CD4-positive, alpha-beta T cell treated with Interleukin-17A for 4 hours (primary cell): Measurements from ENCODE around the gene RNF144B.
A peak's percentile ranks its signal among the peaks of the same experiment; 100 is the strongest.
"Not testable (repeated sequence)": the region's sequence is repeated elsewhere in the genome, so short reads cannot be mapped to it uniquely, and the experiment has no call there.

Source experiments
- DNase-seq: peaks from one replicate; pipeline ENCODE4 v3.0.0-alpha.2; 2020; ENCODE audit warnings: mixed read lengths

RNF144B gene

DNA sequence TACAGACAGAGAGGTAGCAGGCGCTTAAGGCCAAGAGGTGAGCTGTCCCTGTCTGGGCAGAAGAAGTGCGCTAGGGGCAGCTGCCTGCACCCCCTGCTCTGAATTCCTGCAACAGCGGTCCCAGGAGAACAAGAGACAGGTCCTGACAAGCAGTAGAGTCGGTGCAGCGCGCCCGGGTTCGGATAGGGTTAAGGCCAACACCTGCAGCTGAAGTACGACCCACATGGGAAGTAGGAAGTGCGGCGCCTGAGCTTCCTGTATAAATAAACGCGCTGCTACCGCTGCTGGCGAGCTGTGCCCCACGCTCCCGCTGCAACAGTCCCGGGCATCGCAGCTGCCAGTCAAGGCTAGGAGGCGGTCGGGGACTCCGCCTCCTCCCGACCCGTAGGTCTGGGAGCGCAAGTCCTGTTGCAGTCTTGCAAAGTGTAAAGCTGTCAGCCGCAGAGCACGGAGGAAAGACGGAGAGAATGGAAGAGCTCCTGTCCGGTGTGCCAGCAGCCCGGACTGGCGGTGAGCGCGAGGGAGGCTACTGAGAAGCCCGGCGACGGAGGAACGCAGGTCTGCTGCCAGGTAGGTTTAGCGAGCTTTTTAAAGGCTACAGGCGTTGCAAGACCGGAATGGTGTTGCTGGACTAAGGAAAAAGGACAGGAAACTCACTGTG lies at the start of gene RNF144B:
Gene RNF144B, plus strand, starts transcription at position 290 of the 661 bp plus-strand sequence. CDS start 12,185 bp downstream, outside the sequence.
- peak; percentile 84 for DNase-seq

DNA sequence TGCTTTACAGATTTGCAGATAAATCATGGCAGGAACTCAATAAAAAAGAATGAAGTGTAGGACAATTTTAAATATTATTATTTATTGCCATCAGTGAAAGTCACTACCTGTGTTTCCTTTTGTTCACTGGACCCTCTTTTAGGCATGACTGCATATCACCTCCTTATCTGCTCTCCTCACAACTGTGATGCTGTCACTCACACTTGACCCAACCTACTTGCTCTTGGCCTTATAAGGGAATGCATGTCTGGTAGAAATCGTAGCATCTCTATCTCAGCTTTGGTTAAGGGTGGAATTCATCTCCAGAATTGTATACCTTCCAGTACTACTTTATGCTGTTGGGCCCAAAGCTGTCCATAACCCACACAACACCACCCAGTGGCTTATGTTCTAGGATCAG lies 47.6 kb upstream of the RNF144B start:
- no peak for DNase-seq

GRCh38 chr6:18340781-18341551 lies 46.2 kb upstream of the RNF144B start:
- DNase-seq, result no peak

DNA sequence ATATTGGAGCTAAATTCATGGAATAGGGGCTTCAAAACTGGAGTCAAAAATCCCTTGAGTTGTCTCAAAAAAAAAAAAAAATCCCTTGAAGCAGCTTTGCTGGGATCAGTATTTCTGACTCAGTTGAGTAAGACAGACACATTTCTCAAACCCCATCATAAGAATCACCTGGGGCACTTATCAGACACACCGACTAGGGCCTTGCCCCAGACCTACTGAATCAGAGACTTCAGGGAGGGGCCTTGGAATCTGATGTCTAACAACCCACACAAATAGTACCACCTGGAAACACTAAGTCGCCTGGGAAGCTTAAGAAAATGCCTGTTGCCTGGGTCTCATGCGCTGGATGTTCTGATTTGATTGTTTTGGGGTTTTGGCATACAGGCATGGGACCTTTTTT lies 44.9 kb upstream of the RNF144B start:
- DNase-seq, result no peak

- no peak for DNase-seq
Observed at GRCh38 chr6:18343741-18344140, 43.4 kb upstream of the RNF144B start.

GRCh38 chr6:18347021-18347577 lies 40.1 kb upstream of the RNF144B start:
- DNase-seq, result no peak

- no peak for DNase-seq
Observed at GRCh38 chr6:18347866-18348265, 39.3 kb upstream of the RNF144B start.

- DNase-seq, result no peak
Observed at GRCh38 chr6:18349386-18349785, 37.8 kb upstream of the RNF144B start.

DNA sequence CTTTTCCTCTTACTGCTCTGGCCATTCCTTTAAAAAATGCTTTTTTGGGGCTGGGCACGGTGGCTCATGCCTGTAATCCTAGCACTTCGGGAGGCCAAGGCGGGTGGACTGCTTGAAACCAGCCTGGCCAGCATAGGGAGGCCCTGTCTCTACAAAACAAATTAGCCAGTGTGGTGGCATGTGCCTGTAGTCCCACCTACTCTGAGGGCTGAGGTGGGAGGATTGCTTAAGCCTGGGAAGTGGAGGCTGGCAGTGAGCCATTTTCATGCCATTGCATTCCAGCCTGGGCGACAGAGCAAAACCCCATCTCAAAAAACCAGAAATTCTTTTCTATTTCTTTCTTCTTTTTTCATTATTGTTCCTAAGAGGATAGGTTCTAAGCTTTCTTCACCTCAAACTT lies 36.9 kb upstream of the RNF144B start:
- no peak for DNase-seq

GRCh38 chr6:18350712-18351111 lies 36.4 kb upstream of the RNF144B start:
- DNase-seq, result no peak

GRCh38 chr6:18352001-18352400 lies 35.1 kb upstream of the RNF144B start:
- DNase-seq, result no peak

GRCh38 chr6:18352842-18353241 lies 34.3 kb upstream of the RNF144B start:
- no peak for DNase-seq

DNA sequence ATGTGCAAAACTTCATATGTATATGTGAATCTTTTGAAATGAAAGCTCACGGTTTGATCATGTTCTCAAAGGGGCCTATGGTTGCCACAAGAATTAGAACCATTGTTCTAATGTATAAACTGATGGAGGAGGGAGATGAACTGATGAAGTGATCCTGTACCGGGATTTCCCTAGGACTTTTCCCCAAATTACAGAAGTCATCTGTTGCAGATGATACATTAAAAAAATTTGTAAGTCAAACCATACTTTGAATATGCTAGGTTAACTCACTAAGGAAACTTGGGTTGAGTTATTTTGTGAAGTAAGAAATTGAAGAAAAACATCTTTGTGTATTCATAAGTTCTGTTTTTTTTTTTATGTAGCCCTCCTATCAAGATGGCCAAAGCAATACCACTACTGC lies 33.9 kb upstream of the RNF144B start:
- no peak for DNase-seq

- DNase-seq, result not testable (repeated sequence)
Observed at GRCh38 chr6:18357546-18357945, 29.6 kb upstream of the RNF144B start.

GRCh38 chr6:18359237-18359885 lies 27.8 kb upstream of the RNF144B start:
- no peak for DNase-seq

DNA sequence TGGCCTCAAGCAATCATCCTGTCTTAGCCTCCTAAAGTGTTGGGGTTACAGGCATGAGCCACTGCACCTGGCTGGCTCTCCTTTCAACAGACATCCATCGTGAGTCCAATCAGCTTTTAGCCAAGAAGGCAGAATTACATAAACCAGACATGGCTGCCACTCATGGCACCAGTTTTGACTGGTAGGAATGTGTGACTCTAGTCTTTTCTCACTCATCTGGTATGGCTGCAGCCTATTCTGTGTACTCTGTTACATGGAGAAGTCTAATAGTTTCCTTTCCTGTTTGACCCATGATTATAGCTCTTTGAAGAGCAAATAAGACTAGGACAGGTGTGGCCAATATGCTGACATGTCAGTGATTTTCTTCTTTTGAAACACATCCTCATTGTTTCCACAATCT lies 27.0 kb upstream of the RNF144B start:
- no peak for DNase-seq

GRCh38 chr6:18362058-18362561 lies 25.0 kb upstream of the RNF144B start:
- no peak for DNase-seq

- no peak for DNase-seq
Observed at GRCh38 chr6:18363746-18364145, 23.4 kb upstream of the RNF144B start.

- not testable (repeated sequence) for DNase-seq
Observed at GRCh38 chr6:18364561-18364960, 22.6 kb upstream of the RNF144B start.

DNA sequence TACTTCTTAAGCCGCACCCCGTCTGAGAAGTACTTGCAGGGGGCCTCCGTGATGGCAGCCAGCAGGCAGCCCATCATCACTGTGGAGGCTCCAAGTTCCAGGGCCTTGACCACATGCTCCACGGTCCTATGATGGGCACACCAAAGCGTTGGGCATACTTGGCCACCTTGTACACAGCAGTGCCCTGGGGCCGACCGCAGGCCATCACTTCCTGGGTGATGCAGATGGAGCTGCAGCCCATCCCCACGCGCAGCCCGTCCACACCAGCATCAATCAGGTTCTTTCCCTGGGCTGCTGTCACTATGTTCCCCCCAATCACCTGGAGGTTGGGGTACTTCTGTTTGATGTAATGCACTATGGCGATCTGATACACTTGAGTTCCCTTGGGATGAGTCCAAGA lies 19.8 kb upstream of the RNF144B start:
- no peak for DNase-seq

DNA sequence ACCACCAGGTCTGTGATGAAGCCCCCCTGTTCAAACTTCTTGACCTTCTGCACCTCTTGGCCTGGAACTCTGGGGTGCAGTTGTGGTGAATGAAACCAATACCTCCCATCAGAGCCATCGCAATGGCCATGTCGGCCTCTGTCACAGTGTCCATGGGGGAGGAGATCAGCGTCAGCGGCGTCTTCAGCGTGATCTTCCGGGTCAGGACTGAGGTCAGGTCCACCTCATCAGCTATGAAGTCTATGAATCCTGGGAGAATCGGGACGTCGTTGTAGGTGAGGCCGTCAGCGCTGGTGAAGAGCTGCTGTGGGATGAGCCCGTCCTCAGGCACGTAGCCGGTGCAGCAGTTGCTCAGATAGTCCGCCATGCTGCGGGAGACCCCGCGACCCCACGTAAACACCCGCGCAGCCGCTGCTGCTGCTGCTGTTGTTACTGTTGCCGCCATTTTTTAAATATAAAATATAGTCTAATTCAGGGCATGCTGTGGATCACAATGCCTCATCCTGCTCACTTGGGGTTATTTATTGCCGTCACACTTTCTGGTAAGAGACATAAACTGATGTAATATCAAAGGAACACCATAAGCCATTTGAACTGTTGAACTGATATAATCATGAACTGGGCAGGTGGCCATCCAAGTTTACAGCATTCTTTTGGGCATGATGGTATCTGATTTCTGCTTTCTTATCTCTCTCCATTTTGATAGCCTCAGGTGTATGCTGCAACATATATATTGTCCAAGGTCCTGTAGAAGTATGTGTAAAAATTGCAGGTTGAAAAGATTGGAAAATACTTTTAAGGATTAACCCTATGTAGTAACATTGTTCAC lies 18.7 kb upstream of the RNF144B start:
- no peak for DNase-seq

- no peak for DNase-seq
Observed at GRCh38 chr6:18371010-18371409, 16.1 kb upstream of the RNF144B start.

DNA sequence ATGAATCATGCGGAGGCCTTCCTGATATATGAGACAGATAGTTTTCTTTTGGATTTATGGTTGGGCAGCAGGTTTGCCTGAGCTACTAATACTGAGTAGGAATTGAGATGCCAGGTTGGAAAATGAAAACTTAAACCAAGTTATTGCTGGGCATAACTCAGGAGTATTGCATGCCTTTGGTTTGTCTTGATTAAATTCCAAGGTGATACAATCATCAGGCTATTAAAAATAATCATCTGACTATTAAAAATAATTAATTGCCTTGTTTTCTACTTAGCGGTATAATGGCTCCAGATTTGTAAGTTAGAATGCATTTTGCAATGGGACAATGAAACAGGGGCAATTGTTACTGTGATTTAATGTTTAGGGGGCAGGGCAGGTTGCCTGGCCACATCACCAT lies 15.5 kb upstream of the RNF144B start:
- DNase-seq, result no peak
